HG03139 (cell line): ENCODE measurements around the gene CCDC152.
"Not testable (repeated sequence)": the region's sequence is repeated elsewhere in the genome, so short reads cannot be mapped to it uniquely, and the experiment has no call there.

ENCODE experiments used
- ATAC-seq: cut with Tn5 transposase; IDR thresholded peaks from one replicate; pipeline ENCODE4 v1.9.1; 2021; ENCODE audit not compliant: unreplicated experiment

CCDC152 gene

DNA sequence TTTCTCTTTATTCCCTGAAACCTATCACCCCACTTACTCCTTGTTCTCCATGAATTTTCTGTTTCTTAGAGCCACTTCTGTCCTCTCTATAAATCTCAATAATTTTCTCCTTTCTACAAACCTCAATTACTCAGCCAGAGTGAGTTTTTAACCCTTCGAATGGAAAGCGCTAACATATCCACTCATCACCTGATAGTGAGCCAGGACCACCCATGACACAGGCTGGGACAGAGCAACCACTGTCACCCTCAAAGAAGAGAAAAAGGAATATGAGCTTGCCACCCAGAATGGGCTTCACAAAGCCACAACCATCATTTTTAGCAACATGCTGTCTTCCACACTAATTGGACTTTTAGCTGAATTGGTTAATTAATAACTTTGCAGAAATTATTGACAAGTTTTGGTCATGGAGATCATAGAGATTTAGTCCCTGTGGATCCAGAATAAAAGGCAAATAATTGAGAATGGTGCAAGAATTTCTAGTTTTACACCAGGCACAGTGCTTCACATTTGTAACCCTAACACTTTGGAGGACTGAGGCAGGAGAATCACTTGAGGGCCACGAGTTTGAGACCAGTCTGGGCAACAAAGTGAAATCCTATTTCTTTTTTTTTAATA, 87.2 kb downstream of the CCDC152 start:
- no peak for ATAC-seq

DNA sequence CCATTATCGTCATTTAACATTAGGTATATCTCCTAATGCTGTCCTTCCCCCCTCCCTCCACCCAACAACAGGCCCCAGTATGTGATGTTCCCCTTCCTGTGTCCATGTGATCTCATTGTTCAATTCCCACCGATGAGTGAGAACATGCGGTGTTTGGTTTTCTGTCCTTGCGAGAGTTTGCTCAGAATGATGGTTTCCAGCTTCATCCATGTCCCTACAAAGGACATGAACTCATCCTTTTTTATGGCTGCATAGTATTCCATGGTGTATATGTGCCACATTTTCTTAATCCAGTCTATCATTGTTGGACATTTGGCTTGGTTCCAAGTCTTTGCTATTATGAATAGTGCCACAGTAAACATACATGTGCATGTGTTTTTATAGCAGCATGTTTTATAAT, 87.8 kb downstream of the CCDC152 start:
- ATAC-seq = not testable (repeated sequence)

DNA sequence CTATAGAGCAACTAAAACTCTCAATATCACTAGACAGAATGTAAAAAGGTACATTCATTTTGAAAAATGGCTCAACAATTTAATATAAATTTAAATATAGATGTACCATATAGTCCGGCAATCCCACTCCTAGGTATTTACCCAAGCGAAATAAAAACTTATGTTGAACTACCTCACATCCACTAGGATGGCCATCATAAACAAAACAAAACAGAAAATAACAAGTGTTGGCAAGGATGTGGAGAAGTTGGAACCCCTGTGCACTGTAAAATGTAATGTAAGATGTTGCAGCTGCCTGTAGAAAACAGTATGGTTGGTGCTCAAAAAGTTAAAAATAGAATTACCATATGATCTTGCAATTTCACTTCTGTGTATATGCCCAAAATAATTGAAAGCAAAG, 91.9 kb downstream of the CCDC152 start:
- no peak for ATAC-seq

DNA sequence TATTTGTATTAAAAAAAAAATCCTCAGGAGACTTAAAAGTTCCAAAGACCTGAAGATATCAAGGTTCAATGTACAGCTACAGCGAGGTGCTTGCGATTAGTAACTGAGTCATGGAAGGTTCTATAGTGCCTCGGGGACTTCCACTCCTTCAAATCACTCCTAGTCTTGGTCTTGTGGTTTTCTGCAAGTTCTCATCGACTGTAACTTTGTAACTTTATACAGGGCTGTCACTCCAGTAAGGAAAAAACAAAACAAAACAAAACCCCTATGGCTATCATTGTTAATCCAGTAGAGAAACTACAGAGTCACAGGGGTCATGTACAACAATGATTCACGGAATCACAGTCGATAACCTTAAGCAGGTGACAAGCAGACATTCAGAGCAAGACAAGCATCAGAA, 94.9 kb downstream of the CCDC152 start:
- ATAC-seq = no peak
